Esophagus muscularis mucosa (tissue), 4 donors: ENCODE measurements around the gene GPR42. TPM values are rescaled to one million over a fixed set of nuclear protein-coding genes. Genes with fewer than 3 reads are reported as not detected.
A peak's percentile ranks its signal among the peaks of the same experiment; 100 is the strongest.

ENCODE experiments used
- DNase-seq: peaks from one replicate; pipeline ENCODE4 v3.0.0-alpha.2; 2017; ENCODE audit errors: extremely low spot score
- H3K27ac ChIP-seq, 4 donors: fragments of 200-600 bp; sonication (generic); replicated peaks in 1 of 4; 1 replicate in 3 of 4; 2 replicates in 1 of 4; pipeline ENCODE4 v1.5.1; 2016 to 2019; ENCODE audit warnings: mild to moderate bottlenecking in 1 of 4
- H3K27me3 ChIP-seq, 4 donors: fragments of 200-600 bp; sonication (generic); one replicate each; pipeline versions ENCODE4 v1.5.1 to v1.6.0; 2016 to 2019
- H3K36me3 ChIP-seq, 4 donors: fragments of 200-600 bp; sonication (generic); one replicate each; pipeline ENCODE4 v1.5.1; 2016 to 2019
- H3K4me1 ChIP-seq, 4 donors: fragments of 200-600 bp; sonication (generic); one replicate each; pipeline ENCODE4 v1.5.1; 2016 to 2019
- H3K4me3 ChIP-seq, 4 donors: fragments of 200-600 bp; sonication (generic); 1 replicate in 2 of 4; 2 replicates in 2 of 4; pipeline ENCODE4 v1.5.1; 2016 to 2019; ENCODE audit warnings: mild to moderate bottlenecking in 4 of 4, moderate library complexity in 1 of 4
- H3K9me3 ChIP-seq, 4 donors: fragments of 200-600 bp; sonication (generic); 1 replicate in 3 of 4; 2 replicates in 1 of 4; pipeline ENCODE4 v1.5.1; 2016 to 2019
- CTCF ChIP-seq, 3 experiments: fragments of 200-600 bp in 2 of 3; fragments of 450-650 bp in 1 of 3; sonication (generic) in 2 of 3; IDR thresholded peaks; one replicate each; pipeline ENCODE4 v1.5.1; 2017 to 2019; ENCODE audit warnings: antibody characterized with exemption in 3 of 3, mild to moderate bottlenecking in 2 of 3, moderate library complexity in 1 of 3
- EP300 ChIP-seq: sonication (generic); formaldehyde crosslinking; IDR thresholded peaks from one replicate; pipeline ENCODE4 v1.6.1; 2017; ENCODE audit warnings: antibody characterized with exemption
- POLR2A ChIP-seq: fragments of 450-650 bp; IDR thresholded peaks from one replicate; pipeline ENCODE4 v1.6.1; 2017; ENCODE audit warnings: antibody characterized with exemption, moderate library complexity, mild to moderate bottlenecking, low read depth
- POLR2AphosphoS5 ChIP-seq, 2 donors: sonication (generic); formaldehyde crosslinking; IDR thresholded peaks; one replicate each; pipeline ENCODE4 v1.6.1; 2017; ENCODE audit warnings: antibody characterized with exemption in 2 of 2
- WGBS: methylation state at CpG from one replicate; pipeline ENCODE4 v1.1.5; 2018; 5-methylcytosine and 5-hydroxymethylcytosine counted together
- intact Hi-C: fragments of 100-400 bp; cut with DNase I; formaldehyde crosslinking; loops from one replicate; pipeline ENCODE4 v1.15.1; 2023
- total RNA-seq, 4 donors: library from RNA; depleted of rRNA; stranded (reverse); fragments of >200 nt; gene quantifications; one replicate each; pipeline versions ENCODE4 v1.1.0 to v1.2.1, GENCODE V29; 2016

The GPR42 gene
- total RNA-seq, 4 donors from 2014 or later = 0.17 TPM; not detected in 3

- intact Hi-C loops = no loop called here
- DNase-seq = no peak
Observed at GRCh38 chr19:35340431-35340830, 30.4 kb upstream of the GPR42 start.

GRCh38 chr19:35341006-35341405 lies 29.9 kb upstream of the GPR42 start:
- no peak for TF ChIP-seq POLR2A
- TF ChIP-seq CTCF (IDR thresholded peaks at IDR 0.05) = no peak
- no peak for TF ChIP-seq POLR2AphosphoS5 (IDR thresholded peaks at IDR 0.05)
- no peak for TF ChIP-seq EP300
- WGBS = 78% methylated on average over 14 of the region's 16 CpGs
- no peak for DNase-seq
- Histone ChIP-seq H3K9me3 (no peaks in the 10 kb centered on the region), H3K36me3 (no peaks in the 10 kb centered on the region), H3K27me3 (peaks cover 0 to 29% (median 0%) of the 10 kb centered on the region in 4 donors), H3K4me1 (no peaks in the 10 kb centered on the region), H3K4me3 (no peak overlapping the region), H3K27ac (no peak overlapping the region)
- intact Hi-C loops = no loop called here

More at GRCh38 chr19:35340431-35340830, 30.4 kb upstream of the GPR42 start:
- WGBS = 83% methylated on average over 11 of the region's 11 CpGs
- H3K4me1 ChIP-seq = no peaks in the 10 kb centered on the region
- no peaks in the 10 kb centered on the region for H3K9me3 ChIP-seq
- H3K27ac ChIP-seq = no peak overlapping the region
- no peak overlapping the region for H3K4me3 ChIP-seq
- no peaks in the 10 kb centered on the region for H3K36me3 ChIP-seq
- TF ChIP-seq POLR2AphosphoS5 (IDR thresholded peaks at IDR 0.05) (no peak), EP300 (no peak), POLR2A (no peak), CTCF (IDR thresholded peaks at IDR 0.05) (no peak)
- H3K27me3 ChIP-seq = peaks cover 0 to 23% (median 0%) of the 10 kb centered on the region in 4 donors

- Histone ChIP-seq H3K27me3 (peaks cover 0 to 36% (median 0%) of the 10 kb centered on the region in 4 donors), H3K27ac (no peak overlapping the region), H3K4me3 (no peak overlapping the region), H3K4me1 (no peaks in the 10 kb centered on the region), H3K9me3 (no peaks in the 10 kb centered on the region), H3K36me3 (no peaks in the 10 kb centered on the region)
- TF ChIP-seq CTCF (IDR thresholded peaks at IDR 0.05) (no peak), POLR2A (no peak), EP300 (no peak), POLR2AphosphoS5 (IDR thresholded peaks at IDR 0.05) (no peak)
- intact Hi-C loops = no loop called here
- DNase-seq = no peak
- WGBS = 85% methylated on average over 11 of the region's 14 CpGs
Observed at GRCh38 chr19:35341565-35342225, 29.2 kb upstream of the GPR42 start.

- 72% methylated on average over 5 of the region's 5 CpGs for WGBS
- H3K36me3 ChIP-seq = no peaks in the 10 kb centered on the region
- H3K27me3 ChIP-seq = peaks cover 0 to 36% (median 0%) of the 10 kb centered on the region in 4 donors
- no peak overlapping the region for H3K4me3 ChIP-seq
- DNase-seq = no peak
- TF ChIP-seq CTCF (IDR thresholded peaks at IDR 0.05) = no peak
- TF ChIP-seq POLR2A = no peak
- no peak for TF ChIP-seq EP300
- no peak for TF ChIP-seq POLR2AphosphoS5 (IDR thresholded peaks at IDR 0.05)
- H3K4me1 ChIP-seq = no peaks in the 10 kb centered on the region
- no peak overlapping the region for H3K27ac ChIP-seq
- H3K9me3 ChIP-seq = no peaks in the 10 kb centered on the region
- intact Hi-C loops = no loop called here
Observed at GRCh38 chr19:35342430-35342829, 28.4 kb upstream of the GPR42 start.

- WGBS = 82% methylated on average over 15 of the region's 17 CpGs
- H3K4me3 ChIP-seq = no peak overlapping the region
- H3K27me3 ChIP-seq = peaks cover 0 to 32% (median 0%) of the 10 kb centered on the region in 4 donors
- intact Hi-C loops = no loop called here
- TF ChIP-seq CTCF (IDR thresholded peaks at IDR 0.05) (no peak), EP300 (no peak), POLR2AphosphoS5 (IDR thresholded peaks at IDR 0.05) (no peak), POLR2A (no peak)
- H3K27ac ChIP-seq = no peak overlapping the region
- H3K9me3 ChIP-seq = no peaks in the 10 kb centered on the region
- peak; percentile 34 for DNase-seq
- no peaks in the 10 kb centered on the region for H3K4me1 ChIP-seq
- H3K36me3 ChIP-seq = no peaks in the 10 kb centered on the region
Observed at GRCh38 chr19:35344511-35345031, 26.3 kb upstream of the GPR42 start.
